Tibial nerve (tissue), 3 donors: ENCODE data around the gene PPFIBP1.

Source experiments
- POLR2A ChIP-seq, 2 donors: fragments of 450-650 bp; IDR thresholded peaks; one replicate each; pipeline ENCODE4 v1.6.1; 2017; ENCODE audit warnings: antibody characterized with exemption in 2 of 2, mild to moderate bottlenecking in 2 of 2, moderate library complexity in 2 of 2
- TF ChIP-seq, protein P1 (sequence below), 5 experiments: fragments of 200-600 bp in 3 of 5; fragments of 450-650 bp in 2 of 5; sonication (generic) in 3 of 5; IDR thresholded peaks; one replicate each; pipeline ENCODE4 v1.5.1; 2016 to 2019; ENCODE audit warnings: antibody characterized with exemption in 5 of 5, mild to moderate bottlenecking in 3 of 5, moderate library complexity in 2 of 5

DNA sequence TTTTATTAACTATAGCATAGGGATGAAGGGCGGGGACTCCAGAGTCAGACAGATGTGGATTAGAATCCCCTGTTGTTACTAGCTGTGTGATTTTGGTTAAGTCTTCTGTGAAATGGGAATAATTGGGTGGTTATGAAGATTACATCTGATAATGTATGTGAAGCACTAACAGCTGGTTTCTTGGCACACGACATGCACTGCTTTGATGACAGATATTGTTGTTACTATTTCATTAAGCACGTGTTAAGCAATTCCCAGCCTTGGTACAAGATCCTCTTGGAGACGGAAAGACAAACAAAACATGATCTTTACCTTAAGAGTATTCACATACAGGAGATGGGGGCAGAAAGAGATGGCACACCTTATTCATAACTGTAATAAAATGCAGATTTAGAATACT lies 7.9 kb downstream of the PPFIBP1 start:
- TF ChIP-seq, protein P1, sequence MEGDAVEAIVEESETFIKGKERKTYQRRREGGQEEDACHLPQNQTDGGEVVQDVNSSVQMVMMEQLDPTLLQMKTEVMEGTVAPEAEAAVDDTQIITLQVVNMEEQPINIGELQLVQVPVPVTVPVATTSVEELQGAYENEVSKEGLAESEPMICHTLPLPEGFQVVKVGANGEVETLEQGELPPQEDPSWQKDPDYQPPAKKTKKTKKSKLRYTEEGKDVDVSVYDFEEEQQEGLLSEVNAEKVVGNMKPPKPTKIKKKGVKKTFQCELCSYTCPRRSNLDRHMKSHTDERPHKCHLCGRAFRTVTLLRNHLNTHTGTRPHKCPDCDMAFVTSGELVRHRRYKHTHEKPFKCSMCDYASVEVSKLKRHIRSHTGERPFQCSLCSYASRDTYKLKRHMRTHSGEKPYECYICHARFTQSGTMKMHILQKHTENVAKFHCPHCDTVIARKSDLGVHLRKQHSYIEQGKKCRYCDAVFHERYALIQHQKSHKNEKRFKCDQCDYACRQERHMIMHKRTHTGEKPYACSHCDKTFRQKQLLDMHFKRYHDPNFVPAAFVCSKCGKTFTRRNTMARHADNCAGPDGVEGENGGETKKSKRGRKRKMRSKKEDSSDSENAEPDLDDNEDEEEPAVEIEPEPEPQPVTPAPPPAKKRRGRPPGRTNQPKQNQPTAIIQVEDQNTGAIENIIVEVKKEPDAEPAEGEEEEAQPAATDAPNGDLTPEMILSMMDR (IDR thresholded peaks at IDR 0.05): no peak
- TF ChIP-seq POLR2A (IDR thresholded peaks at IDR 0.05): no peak
